Medulla oblongata (tissue), 1 donor: Measurements from ENCODE around the gene PCDH1.
A peak's percentile ranks its signal among the peaks of the same experiment; 100 is the strongest.
"Not testable (repeated sequence)": the region's sequence is repeated elsewhere in the genome, so short reads cannot be mapped to it uniquely, and the experiment has no call there.

ENCODE experiments used
- DNase-seq: peaks from one replicate; pipeline ENCODE4 v3.0.0-alpha.2; 2015; ENCODE audit errors: extremely low spot score

PCDH1 gene

DNA sequence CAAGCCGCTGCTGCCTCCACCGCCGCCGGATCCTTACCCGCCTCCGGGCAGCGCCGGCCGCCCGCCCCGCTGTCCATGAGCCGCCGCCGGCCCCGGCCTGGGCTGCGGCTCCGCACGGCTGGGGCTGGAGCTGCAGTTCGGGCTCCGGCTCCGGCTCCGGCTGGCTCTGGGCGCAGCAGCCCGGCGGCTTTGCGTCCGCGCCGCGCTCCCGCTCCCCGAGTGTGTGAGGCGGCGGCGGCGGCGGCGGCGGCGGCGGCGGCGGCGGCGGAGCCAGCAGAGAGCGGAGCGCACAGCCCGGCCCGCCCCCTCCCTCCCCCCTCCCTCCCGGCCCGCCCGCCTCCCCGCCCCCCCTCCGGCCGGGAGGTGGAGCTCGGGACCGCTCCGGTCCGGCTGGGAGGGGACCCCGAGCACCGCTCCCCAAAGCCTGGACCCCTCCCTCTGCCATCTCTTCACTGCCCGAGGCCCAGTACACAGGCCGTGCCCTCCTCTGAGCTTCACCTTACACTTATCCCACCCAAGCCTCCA, at the start of gene PCDH1:
Gene PCDH1 (minus strand): TSS at position 225 of the 525 bp plus-strand sequence. CDS start 148 bp downstream, at position 77.
- DNase-seq: peak; percentile 69

- DNase-seq: no peak
Measured at GRCh38 chr5:141926434-141926833, 48.2 kb upstream of the PCDH1 start.

DNA sequence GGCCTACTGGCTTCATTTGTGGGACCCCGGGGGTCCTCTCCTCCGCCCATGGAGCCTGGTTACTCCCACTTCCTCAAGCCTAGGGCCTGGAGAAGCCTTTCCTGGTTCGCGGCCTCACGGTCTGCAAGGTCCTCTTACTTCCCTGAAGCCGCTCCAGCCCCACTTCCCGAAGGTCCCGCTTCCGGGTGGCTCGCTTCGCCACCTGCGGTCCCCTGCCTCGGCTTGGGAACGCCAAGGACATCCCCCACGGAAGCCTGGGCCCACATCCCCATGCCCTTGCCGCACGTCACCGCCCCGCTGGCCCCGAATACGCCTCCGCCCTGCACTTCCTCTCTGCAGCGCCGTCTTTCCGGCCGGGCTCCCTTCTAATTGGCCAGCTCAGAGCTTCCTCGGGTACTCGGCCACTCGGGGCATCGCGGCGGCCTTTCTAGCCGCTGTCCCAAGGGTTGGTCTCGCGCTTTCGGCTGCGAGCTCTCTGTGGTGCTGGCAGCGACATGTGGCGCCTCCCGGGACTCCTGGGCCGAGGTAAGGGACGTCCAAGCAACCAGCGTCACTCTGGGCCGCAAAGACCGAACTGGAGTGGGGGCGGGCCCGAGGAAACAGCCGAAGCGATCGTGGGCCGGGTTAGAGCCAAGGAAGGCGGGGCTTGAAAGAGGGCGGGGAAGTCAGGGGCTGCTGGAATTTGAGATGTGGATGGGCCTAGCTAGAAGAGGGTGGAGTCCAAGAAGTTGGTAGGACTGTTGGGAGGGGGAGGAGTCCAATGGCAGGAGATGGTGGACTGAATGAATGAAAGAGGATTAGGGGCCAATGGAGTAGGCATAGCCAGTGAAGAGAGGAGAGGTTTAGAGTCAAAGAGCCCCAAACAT, 45.5 kb upstream of the PCDH1 start, which contains the start of gene DELE1:
Gene DELE1 (plus strand): TSS at position 424 of the 866 bp plus-strand sequence. CDS start 71 bp downstream, at position 495.
- DNase-seq: peak; percentile 96

- DNase-seq: not testable (repeated sequence)
Measured at GRCh38 chr5:141922827-141923447, 44.7 kb upstream of the PCDH1 start.

DNA sequence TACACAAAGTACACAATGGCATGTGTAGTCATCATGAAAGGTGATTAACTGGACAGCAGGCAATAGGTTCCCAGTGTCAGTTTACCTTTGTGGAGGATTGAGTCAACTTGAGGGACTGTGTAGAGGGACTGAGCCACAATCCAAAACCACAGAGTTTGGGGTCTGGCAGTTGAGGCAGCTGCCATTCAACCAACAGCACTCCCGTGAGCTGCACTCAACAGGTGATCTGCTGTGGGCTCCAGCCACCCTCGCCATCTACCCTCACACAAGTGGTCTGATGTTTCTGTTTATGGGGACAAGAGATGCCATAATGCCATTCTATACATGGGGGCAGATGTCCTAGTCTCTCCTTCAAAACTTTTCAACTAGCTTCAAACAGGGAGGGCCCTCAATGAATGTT, 42.6 kb upstream of the PCDH1 start:
- DNase-seq: no peak

GRCh38 chr5:141919218-141920119, 41.3 kb upstream of the PCDH1 start:
- DNase-seq: no peak

- no peak for DNase-seq
Measured at GRCh38 chr5:141917760-141918159, 39.5 kb upstream of the PCDH1 start.

DNA sequence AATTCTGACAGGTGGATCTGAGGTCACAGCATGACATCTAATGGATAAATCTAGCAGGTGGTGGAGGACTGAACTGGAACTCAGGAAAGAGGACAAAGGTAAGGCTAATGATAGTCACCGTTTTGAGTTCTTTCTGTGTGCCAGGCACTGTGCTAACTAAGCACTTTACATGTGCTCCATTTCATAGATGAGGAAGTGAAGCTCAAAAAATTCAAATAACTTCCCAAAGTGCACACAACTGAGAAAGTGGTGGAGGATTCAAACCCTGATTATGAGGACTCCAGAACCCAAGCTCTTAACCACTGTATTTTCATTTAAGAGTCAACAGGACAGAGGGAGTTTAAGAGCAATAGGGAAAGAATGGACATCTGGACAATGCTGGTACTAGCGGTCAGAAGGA, 38.3 kb upstream of the PCDH1 start:
- DNase-seq: no peak

DNA sequence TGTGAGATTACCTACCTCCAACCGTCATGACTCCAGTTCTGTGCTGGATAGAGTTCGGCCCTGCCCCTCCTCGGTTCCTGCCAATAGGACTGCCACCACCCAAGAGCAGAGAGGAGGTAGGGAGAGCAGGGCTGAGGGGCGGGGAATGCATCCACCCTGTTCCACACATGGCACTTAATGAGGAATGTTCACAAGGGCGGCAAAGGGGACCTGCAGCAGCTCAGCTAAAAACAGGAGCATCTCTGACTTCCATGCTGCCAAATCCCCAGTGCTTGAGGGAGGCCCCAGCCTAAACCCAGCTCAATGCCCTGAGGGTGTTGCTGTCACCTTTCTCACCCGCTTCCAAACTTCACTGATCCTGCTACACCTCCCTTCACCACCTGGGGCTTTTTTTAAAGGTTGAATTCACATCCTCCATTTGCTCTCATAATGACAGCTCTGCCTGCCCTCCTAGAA, 37.7 kb upstream of the PCDH1 start:
- DNase-seq: no peak

DNA sequence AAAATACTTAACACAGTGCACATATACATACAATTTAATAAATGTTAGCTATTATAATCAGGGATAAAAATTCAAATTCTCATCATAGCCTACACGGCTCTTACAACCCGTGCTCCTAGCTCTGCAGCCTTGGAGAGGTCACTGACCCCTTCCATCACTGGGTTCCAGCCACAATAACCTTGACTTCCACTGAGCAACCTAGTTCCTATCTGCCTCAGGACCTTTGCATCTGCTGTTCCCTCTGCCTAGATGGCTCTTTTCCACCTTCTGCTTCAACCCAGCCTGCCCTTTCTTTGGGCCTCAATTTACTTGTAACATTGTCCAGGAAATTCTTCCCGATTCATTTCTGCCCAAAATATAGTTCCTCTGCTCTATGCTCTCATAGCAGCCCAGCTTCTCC, 36.6 kb upstream of the PCDH1 start:
- DNase-seq: no peak

GRCh38 chr5:141914199-141914743, 36.1 kb upstream of the PCDH1 start:
- peak; percentile 72 for DNase-seq

DNA sequence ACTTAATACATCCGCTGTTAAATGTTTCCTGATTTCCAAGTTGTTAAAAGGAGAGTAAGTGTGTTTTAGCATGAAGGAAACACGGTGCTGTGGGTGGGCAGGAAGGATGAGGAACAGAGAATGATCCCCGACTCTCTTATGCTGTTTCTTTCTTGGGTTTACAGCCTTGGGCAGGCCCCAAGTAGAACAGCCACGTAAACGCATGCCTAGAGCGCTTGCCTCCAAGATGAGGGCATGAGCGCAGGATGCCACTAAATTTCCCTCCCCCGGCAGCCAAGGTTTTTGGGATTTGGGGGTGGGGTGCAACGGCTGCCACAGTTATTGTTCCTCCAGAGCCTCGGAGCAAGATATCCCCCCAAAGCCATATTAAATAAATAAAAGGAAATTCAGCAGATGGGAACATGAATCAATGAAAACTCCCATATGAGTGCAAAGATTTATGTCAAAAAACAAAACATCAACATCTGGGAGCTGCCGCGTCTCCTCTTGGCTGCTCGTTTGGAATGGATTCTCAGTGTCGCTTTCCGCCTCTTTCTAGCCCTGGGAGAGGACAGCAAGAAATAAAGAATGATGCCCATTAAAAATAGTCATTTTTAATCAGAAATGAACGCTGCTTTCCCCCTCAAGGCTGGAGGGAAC, 35.5 kb upstream of the PCDH1 start:
- DNase-seq: peak; percentile 25

DNA sequence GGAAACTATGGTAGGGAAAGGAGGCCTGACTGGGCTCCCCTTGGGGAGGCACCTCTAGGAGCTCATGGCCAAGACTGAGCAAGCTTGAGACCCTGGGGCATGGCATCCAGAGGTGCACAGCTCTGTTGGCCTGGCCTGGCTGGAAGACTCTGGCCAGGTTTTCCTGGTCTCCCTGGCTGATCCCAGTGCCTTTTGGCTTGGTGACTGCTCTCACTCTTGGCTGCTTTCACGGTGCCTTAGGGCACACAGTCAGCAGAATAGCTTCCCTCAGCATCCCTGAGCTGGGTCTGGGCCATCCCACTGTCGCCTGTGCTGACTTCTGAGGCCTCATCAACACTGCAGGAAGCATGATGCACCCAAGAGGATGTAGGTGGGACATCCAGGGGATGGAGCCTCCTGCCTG, 32.1 kb upstream of the PCDH1 start:
- DNase-seq: no peak

DNA sequence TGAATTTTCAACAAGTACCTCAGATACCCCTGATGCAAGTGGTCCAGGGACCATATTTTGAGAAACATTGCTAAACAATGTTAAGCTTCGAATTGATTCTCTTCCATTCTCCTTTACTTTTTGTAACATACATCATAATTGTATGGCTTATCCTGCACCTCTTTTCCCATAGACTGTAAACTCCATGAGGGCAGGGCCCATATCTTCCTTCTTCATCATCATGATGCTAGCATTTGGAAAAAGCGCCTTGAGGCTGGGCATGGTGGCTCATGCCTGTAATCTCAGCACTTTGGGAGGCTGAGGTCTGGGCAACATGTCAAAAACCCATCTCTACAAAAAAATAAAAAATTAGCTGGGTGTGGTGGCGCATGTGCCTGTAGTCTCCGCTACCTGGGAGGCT, 31.0 kb upstream of the PCDH1 start:
- DNase-seq: no peak

DNA sequence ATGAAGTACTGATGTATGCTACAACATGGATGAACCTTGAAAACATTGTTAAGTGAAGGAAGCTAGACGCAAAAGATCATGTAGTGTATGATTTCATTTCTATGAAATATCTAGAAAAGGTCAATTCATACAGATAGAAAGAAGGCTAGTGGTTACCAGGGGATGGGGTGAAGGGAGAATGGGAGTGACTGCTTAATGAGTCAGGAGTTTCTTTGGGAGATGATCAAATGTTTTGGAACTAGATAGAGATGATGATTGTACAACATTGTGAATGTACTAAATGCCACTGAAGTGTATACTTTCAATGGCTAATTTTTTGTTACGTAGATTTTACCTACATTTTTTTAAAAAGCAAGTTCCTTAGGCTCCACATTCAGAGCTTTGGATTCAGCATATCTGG, 30.6 kb upstream of the PCDH1 start:
- no peak for DNase-seq

DNA sequence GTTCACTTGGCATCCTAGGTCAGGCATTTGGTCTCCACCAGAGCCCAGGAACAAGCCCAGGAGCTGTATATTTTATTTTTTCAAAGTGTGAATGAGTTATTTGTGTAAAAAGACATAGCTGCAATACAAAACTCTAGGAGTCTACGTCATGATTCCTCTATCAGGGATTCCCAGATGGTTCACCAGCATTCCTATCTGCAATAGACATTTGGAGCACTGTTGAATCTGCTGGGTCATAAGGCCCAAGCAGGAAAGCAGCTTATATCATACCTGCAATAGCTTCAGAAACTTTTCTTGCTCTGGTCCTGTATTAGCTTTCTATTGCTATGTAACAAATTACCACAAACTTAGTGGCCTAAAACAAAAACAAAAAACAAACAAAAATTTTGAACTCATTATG, 28.8 kb upstream of the PCDH1 start:
- DNase-seq: no peak

DNA sequence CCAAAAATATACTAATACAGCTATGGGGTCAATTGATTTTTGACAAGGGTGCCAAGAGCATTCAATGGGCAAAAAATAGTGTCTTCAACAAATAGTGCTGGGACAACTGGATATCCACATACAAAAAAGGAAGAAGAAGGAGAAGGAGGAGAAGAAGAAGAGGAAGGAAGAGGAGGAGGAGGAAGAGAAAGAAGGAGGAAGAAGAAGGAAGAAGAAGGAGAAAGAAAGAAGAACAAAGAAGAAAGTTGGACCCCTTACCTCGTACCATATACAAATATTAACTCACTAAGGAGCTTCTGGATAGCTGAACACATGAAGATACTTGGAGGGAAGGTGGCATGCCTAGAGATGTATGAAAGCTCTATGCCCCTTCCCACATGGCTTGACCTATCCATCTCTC, 28.3 kb upstream of the PCDH1 start:
- DNase-seq: no peak

- no peak for DNase-seq
Measured at GRCh38 chr5:141904551-141904950, 26.3 kb upstream of the PCDH1 start.

DNA sequence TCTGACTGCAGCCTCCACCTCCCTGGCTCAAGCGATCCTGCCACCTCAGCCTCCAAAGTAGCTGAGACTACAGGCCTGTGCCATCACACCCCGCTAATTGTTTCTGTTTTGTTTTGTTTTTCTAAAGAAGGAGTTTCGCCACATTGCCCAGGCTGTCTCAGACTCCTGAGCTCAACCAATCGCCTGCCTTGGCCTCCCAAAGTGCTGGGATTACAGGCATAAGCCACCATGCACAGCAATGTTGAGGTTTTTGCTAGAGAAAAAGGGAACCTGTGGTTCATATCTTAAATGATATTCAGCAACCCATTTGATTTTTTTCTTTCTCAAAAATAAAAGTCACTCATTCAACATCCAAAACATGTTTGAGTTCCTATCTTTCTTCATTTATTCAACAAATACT, 25.1 kb upstream of the PCDH1 start:
- DNase-seq: no peak

- DNase-seq: no peak
Measured at GRCh38 chr5:141902015-141902814, 24.0 kb upstream of the PCDH1 start.
